Posterior vena cava (tissue), 2 donors: ENCODE data around the gene BCO2. TPM values are rescaled to one million over a fixed set of nuclear protein-coding genes. Genes with fewer than 3 reads are reported as not detected.

Experiments
- DNase-seq: peaks from one replicate; pipeline ENCODE4 v3.0.0-alpha.2; 2020; ENCODE audit warnings: low spot score
- intact Hi-C, 2 donors: fragments of 100-400 bp; cut with DNase I; formaldehyde crosslinking; loops; one replicate each; pipeline versions ENCODE4 v1.14.1 to v1.14.2; 2022 to 2023
- total RNA-seq, 2 donors: library from RNA; stranded (reverse); fragmentation: NEBNext Ultra II Directional; extraction: Animal tissue kit (Norgen Biotek cat#: 25700); gene quantifications; one replicate each; pipeline ENCODE4 v1.2.1, GENCODE V29; 2021
- donor health status: DM: yes; HTN: yes; CAD: no.
- donor health status: DM: yes; HTN: yes; CAD: no.

Gene BCO2
- total RNA-seq, 2 donors from 2014 or later, result 3.8 TPM

GRCh38 chr11:112229159-112229558 lies 53.8 kb downstream of the BCO2 start:
- intact Hi-C loops, result no loop called here
- DNase-seq, result no peak

GRCh38 chr11:112229746-112230433 lies 54.6 kb downstream of the BCO2 start:
- DNase-seq, result no peak
- intact Hi-C loops, result no loop called here

- intact Hi-C loops, result no loop called here
- no peak for DNase-seq
Observed at GRCh38 chr11:112231952-112232351, 56.6 kb downstream of the BCO2 start.

- intact Hi-C loops, result no loop called here
- DNase-seq, result no peak
Observed at GRCh38 chr11:112235750-112236390, 60.6 kb downstream of the BCO2 start.

GRCh38 chr11:112237451-112237850 lies 62.1 kb downstream of the BCO2 start:
- DNase-seq, result no peak
- intact Hi-C loops, result no loop called here

GRCh38 chr11:112238041-112238440 lies 62.7 kb downstream of the BCO2 start:
- intact Hi-C loops, result no loop called here
- no peak for DNase-seq

GRCh38 chr11:112241486-112241885 lies 66.2 kb downstream of the BCO2 start:
- no peak for DNase-seq

GRCh38 chr11:112247201-112247600 lies 71.9 kb downstream of the BCO2 start:
- no peak for DNase-seq
- intact Hi-C loops, result no loop called here

More at GRCh38 chr11:112241486-112241885, 66.2 kb downstream of the BCO2 start:
- intact Hi-C loops, result no loop called here

- intact Hi-C loops, result no loop called here
- DNase-seq, result no peak
Observed at GRCh38 chr11:112248201-112248600, 72.9 kb downstream of the BCO2 start.

- intact Hi-C loops, result no loop called here
- no peak for DNase-seq
Observed at GRCh38 chr11:112249871-112250610, 74.7 kb downstream of the BCO2 start.

- DNase-seq, result no peak
- intact Hi-C loops, result no loop called here
Observed at GRCh38 chr11:112253605-112254242, 78.4 kb downstream of the BCO2 start.

GRCh38 chr11:112255067-112255720 lies 79.9 kb downstream of the BCO2 start:
- DNase-seq, result no peak
- intact Hi-C loops, result no loop called here

GRCh38 chr11:112260490-112260889 lies 85.2 kb downstream of the BCO2 start, which contains the start of gene PLET1:
Gene PLET1 (minus strand): TSS chr11:112260860. CDS start chr11:112260589, 271 bp downstream.
- DNase-seq, result no peak
- intact Hi-C loops, result no loop called here

GRCh38 chr11:112265659-112266409 lies 90.5 kb downstream of the BCO2 start:
- no peak for DNase-seq
- intact Hi-C loops, result no loop called here

GRCh38 chr11:112266410-112266778 lies 91.1 kb downstream of the BCO2 start:
- intact Hi-C loops, result no loop called here
- DNase-seq, result no peak

GRCh38 chr11:112267188-112267591 lies 91.9 kb downstream of the BCO2 start:
- intact Hi-C loops, result no loop called here

GRCh38 chr11:112268406-112268805 lies 93.1 kb downstream of the BCO2 start:
- intact Hi-C loops, result no loop called here
- no peak for DNase-seq

More at GRCh38 chr11:112267188-112267591, 91.9 kb downstream of the BCO2 start:
- no peak for DNase-seq
